ENCODE data around the gene COL27A1.
"Not testable (repeated sequence)": the region's sequence is repeated elsewhere in the genome, so short reads cannot be mapped to it uniquely, and the experiment has no call there.

COL27A1 gene

DNA sequence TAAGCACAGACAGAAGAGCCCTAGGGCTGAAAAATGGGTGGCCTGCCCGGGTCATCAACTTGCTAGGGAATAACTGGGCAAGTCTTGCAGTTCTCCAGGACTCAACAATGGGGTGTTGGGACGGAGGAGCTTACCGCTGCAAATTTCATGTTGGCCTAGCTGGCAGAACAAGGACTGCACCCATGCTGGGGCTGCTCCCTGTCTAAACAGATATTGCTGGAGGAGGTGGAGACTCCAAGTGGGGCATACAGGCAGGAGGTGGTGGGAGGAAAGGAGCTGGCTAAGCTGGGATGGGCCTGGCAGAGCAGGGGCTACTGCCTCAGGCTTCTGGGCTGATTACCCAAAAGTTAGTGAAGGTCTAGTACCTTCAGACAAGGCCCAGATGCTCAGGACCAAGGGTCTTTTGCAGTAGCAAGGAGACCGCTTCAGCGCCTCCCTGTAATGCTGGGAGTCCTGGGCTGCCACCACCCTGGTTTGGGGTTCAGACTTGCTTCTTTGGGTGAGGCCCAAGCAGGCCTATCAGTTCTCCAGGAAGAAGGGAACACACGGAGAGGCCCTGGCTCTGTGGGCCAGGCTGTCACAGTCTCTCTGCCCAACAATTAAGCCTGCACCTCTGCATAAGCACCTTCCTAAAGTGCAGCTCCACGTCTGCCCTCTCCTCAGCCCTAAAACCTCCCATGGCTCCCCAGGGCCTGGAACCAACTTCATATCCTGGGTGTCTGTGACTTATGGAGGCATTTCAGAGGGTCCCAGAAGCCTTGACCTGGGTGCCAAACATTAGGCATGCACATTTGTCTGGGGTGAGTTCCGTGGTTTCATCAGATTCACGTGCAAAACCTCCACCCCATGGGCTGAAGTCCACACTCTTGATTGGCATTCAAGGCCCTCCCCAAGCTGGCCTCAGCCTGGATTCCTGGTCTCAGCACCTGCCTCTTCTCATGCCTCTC lies 32.0 kb upstream of the COL27A1 start:
- no peak for DNase-seq

DNA sequence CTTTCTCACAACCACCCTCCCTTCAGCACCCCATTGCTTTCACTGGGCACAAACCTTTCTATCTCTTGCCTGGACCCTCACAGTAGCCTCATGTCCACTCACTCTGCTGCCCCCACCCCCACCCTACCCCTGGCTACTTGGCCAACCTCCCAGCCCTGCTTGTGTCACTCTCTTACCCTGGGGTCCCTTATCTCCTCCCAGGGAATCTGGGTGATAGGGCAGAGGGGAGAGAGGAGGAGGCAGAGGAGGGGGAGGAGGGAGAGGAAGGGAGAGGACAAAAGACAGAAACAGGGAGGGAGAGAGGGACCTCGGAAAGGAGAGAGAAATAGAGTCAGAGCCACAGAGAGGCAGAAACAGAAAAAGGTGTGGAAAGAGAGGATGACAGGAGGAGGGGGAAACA lies 31.2 kb upstream of the COL27A1 start:
- DNase-seq: no peak

DNA sequence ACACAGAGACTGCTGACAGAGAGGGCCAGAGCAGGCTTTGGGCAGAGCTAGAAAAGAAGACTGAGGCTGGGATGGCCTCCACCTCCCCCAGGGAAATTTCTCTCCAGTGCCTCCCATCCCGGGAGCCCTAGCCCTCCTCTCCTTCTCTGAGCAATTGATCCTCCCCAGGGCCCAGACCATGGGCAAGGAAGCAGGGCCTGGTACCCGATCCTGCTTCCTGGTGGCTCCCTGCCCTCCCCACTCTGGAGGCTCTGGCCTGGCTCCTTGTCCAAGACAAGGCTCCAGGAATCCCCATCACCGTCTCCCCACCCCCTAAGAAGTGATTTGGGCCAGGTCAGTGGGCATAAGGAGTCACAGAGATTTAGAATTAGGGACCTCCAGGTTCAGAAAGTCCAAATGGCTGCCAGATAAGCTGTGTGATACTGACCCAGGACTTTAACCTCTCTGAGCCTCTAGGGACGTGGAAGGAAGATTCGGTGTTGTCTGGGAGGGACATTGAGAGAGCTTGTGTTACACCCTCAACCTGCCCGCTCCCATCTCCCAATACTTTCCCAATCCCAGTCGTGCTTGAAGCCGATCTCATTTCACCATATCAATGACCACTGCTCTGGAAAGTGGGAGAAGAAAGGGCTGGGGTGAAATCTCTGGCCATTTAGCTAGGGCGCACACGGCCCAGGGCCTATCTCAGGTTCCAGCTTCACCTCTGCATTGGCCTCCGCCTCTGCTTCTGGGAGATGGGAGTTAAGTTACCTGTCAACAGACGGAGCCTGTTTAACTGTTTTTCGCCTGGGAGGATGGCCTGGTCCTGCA lies 30.5 kb upstream of the COL27A1 start:
- no peak for DNase-seq

DNA sequence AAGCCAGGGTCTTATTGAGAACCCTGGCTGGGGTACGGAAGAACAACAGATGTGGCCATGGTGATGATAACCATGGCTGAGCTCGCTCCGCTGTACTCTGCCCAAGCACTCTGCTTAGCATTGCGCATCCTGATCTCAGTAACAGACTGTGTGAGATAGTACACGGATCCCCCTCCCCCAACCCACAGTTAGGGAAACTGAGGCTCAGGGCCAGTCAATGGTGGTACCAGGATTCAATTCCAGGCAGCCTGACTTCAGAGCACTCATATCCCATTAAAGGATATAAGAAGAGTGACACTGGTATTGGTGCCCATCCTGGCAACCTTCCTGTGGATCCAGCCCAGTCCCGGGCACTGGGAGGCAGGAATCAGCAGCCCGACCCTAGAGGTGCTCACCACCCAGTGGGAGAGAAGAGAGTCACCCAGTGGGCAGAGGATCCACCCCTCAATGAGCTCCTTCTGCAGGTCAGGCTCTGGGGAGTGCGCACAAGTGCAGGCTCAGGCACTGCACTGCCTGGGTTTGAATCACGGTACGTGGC lies 29.8 kb upstream of the COL27A1 start:
- DNase-seq: no peak

DNA sequence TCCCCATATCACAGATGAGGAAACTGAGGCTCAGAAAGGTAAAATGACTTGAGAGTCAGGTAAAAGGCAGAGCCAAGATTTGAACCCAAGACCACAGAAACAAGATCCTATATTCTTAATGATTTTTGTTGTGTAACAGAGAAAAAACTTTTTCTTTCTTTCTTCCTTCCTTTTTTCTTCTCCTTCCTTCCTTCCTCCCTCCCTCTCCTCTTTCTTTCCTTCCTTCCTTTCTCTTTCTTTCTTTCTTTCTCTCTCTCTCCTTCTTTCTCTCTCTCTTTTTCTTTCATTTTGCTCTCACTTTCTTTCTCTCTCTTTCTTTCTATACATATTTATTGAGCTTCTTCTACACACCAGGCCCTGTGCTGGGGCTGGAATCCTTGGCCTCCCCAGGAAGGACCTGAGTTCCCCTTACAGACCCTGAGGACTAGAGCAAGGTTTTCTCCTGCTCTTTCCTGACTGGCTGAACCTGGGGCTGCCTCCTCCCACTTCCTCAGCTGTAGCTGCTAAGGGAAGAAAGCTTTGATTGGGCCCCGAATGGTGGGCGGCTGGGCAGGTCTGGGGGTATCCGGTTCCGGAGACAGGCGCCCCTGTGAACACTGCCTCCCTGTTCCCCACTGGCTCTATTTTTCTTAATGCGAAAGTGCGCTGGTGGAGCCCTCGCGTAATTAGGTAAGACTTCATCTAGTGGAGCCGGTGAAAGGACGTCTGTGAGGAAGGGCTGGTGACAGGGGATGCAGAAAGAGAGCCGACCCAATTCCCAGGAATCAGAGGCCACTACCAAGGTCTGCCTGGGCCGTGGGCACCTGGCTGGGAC lies 28.9 kb upstream of the COL27A1 start:
- DNase-seq: no peak

DNA sequence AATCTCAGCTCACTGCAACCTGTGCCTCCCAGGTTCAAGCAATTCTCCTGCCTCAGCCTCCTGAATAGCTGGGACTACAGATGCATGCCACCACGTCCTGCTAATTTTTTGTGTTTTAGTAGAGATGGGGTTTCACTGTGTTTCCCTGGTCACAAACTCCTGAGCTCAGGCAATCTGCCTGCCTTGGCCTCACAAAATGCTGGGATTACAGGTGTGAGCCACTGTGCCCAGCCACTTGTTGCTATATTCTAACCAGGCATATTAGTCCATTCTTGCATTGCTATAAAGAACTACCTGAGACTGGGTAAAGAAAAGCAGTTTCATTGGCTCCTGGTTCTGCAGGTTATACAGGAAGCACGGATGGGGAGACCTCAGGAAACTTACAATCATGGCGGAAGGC lies 26.6 kb upstream of the COL27A1 start:
- DNase-seq: not testable (repeated sequence)

DNA sequence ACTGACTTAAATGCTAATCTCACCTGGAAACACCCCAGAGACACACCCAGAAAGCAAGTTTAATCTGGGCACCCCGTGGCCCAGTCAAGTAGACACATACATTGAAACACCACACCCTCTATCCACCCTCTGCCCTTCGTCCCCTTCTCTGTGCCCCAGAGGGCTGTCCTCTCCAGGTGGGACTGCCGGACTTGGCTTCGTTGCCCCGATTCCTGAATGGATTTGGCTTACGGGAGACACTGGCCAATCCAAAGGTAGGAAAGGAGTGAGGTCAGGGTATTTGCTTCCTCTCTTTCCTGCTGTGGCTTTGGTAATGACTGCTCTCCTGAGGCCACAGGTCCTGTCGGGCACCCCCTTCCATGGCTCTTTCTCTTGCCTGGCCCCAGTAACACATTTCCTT lies 25.2 kb upstream of the COL27A1 start:
- DNase-seq: no peak

DNA sequence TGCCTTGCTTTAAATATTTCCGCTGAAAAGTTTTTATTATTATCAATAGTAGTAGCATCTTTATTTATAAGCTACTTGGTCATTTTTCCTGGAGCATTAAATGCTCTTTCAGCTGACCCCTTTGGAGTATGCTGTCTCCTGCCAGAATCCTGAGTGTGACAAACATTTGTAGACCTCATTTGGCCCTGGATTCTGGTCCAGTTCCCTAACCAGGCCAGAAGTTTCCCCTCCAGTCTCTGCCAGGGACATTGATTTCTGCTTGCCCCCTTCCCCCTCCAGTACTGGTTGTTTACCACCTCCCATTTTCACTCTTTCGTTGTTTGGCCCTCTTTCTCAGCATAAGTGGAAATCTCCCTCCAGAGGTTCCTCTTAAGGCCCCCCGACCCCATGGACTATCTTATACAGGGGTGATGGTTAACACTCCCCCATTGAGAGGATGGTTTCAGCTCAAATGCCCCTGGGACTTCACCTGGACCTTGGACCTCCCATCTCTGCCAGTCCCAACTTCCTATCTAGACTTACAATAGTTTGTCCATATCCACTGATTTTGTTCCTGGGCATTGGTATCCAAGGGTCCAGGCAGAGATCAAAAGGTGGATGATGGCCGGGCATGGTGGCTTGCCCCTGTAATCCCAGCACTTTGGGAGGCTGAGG lies 24.6 kb upstream of the COL27A1 start:
- no peak for DNase-seq

DNA sequence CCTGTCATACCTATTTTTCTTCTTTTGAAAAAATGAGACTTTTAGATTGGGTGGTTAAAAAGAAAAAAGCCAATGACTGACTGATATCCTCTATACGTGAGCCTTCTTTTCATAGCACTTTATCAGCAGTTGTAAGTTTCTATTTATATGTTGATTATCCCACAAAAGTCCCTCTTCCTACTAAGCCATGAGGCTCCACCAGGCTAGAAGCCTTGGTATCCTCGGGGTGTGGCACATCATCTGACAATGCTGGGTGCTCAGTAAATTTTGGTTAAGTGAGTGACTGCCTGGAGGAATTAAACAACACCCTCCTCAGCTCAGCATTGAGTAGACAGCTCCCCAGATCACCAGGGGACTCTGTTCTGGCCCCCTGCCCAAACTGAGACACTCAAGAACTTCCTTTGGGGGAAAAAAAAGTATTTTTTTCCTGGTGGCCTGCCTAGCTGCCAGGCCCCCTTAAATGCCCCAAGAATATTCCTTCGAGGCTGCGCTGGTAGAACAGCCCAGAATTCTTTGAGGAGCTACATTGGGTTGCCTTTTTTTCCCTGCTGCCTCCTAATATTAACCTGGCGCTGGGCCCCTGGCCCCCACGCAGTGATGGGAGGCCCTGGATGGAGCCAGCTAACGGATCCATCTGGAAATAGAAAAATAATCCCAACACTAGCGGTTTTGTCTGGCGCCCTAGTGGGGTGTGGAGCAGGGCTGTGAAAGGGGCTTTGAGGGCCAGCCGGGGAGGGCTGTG lies 23.4 kb upstream of the COL27A1 start:
- DNase-seq: no peak

DNA sequence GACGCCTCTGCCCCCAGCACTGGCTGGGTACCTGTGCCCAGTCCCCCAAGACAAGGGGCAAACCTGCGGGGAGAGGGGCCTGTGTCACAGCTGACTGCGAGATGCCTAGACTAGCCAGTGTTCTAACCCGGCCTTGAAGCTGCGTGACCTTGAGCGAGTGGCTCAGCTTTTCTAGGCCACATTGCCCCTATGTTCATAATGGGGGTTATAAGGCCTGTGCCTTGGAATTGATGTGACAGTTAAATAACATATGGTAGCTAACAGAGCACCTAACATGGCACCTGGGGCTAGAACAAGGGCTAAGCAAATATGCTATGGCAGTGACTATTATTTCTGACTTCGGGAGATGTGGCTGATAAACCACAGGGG lies 22.8 kb upstream of the COL27A1 start:
- DNase-seq: no peak

DNA sequence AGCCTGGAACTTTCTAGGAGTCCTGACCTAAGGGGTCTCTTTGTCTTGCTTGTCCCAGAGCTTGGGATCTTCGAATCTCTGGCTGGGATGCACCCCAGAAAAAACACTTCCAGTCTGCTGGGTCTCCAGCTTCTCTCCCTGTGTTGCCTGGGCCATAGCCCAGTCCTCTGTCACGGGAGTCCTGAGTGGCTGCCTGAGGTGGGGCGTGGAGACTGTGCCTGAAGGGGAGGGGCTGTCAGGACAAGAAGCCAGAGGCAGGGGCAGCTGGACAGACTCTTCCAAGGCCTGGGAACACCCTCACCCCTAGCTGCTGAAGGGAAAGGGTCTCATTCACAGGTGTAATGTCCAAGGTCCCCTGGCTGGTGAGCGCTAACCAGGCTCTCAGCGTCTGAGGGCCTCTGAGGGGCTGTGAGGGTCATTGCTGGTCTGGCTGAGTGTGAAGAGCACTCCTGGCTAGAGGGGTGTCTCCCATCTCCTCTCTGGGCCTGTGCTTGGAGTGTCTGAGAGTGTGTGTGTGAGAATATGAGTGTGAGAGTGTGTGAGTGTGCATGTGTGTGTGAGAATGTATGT lies 20.4 kb upstream of the COL27A1 start:
- DNase-seq: no peak

DNA sequence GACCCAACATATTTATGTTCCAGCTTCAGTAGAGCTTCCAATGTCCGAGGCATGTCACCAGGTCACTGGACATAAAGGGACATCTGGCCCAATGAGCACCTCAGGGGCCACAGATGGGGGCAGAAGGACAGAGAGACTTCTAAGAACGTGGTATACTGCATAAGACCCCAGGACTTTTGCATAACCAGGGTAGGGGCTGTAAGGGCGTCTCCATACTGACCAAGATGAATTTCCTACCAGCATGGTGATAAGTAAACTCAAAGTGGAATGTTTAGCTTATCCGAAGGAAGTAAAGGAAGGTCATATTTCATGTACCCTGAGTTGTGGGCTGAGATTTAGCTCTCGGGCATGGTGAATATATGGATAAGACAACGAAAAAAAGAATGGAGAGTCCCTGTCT lies 17.5 kb upstream of the COL27A1 start:
- DNase-seq: no peak

DNA sequence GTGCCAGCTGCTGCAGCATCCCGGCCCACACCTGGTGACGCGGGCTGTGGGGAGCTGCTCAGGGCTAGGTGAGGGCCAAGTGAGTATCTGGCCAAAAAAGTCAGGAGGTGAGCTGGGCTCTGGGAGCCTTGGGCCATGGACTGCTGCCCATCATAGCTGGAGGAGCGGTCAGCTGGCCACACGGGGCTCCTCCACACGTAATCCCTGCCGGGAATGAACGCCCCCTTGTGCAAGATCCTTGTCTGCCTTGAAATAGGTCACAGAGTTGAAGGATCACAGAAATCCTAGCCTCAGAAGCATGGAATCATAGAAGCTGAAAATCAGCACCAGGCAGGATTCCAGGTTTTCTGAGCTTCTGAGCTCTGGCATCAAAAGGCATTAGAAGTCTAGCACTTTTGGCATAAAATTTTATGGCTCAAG lies 16.8 kb upstream of the COL27A1 start:
- no peak for DNase-seq

DNA sequence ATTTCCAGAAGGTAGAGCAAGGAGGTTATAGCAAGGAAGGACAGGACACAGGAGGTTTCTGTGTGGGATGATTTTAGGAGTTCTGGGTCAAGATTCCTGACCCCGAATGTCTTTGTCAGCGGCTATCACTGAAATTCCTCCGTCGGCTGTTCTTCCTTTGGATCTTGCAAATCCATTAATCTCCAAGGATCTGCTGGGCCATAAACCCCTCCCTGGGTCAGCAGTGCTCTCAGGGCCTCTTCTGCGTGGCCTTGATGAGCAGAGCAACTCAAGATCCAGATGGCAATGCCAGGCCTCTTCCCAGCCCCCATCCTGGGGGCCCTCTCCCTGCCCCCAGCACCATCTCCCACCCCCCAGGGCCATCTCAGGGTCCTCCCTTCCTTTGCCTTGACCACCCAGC lies 16.3 kb upstream of the COL27A1 start:
- DNase-seq: no peak

DNA sequence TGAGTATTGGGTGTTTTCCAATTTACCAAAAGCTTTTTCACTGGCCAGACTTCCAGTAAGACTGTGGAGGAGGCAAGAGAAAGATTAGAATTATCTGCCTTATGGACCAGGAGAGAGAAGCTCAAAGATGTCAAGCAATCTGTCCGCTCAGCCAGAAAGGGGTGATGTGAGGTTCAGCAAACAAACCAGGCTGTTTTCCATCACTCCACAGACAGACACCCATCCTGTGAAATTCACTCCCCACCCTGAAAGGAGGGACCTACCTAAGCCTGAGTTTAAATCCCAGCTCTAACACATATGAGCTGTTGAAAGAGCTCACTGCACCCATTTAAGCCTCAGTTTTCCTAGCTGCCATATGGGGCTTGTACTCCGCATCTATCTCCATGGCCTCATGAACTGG lies 14.9 kb upstream of the COL27A1 start:
- no peak for DNase-seq

DNA sequence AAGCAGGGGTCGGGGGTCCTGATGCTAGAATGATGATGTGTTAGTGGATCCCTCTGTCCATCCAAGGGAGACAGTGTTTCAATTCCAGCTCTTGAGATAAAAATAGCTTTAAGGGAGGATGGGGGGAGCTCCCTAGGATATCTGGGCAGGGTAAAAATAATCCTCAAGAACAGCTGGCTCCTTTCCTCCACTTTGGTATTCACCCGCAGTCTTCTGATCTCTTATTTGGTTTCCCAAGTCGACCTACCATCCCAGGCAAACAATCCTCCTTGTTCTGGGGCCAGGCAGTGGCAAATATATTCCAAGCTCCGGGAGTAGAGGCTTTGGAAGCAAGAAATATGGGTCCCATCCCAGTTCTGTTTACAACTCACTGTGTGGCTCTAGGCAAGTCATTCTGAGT lies 14.5 kb upstream of the COL27A1 start:
- no peak for DNase-seq

DNA sequence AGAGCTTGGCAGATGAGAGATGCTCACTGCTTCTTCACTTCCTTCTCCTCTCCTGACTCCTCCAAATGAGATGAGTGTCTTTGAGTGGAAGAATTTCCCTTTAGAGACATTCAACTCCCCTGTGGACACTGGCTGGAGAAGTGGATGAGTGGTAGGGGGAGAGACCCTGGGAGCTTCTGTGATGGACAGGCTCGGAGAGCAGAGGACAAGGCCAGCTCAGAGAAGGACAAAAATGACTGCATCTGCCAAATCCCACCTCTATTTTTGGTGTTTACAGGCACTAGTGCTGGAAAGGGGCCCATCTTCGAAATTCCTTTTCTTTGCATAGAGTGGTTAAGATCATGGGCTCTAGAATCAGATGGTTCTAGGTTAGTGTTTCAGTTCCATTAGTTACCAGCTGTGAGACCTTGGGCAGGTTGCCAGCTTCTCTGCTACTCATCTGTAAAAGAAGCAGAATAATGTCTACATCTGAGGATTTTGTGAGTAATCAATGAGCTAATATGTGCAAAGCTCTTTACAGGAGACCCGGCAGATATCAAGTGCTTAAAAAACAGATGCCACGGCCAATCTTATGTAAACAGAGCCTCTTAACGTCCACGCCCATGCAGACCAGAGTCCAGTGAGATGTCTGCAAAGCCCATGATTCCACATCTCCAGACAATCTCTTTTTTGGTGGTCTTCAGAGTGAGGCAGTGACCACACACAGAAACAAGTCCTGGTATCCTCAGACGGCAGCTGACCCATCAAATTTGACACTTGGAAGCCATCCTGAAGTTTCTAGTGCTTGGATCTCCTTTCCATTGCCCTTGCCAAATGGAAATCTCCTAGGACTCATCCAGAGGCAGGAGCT lies 13.6 kb upstream of the COL27A1 start:
- DNase-seq: no peak

DNA sequence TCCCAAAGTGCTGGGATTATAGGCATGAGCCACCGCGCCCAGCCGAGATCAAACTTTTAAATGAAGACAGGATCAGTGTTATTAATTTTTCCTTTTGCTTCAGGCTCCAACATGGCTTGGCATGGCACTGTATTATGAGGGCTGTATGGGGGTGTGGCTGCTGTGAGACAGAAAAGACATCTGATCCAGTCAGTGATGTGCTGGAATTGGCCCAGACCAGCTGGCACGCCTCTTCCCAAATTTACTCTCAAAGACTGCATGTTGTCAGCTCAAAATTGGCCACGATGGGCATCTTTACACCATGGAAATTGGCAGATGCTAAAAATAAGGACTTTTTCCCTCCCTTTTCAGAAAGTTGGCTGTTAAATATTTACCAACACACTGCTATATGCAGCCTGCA lies 12.1 kb upstream of the COL27A1 start:
- no peak for DNase-seq

DNA sequence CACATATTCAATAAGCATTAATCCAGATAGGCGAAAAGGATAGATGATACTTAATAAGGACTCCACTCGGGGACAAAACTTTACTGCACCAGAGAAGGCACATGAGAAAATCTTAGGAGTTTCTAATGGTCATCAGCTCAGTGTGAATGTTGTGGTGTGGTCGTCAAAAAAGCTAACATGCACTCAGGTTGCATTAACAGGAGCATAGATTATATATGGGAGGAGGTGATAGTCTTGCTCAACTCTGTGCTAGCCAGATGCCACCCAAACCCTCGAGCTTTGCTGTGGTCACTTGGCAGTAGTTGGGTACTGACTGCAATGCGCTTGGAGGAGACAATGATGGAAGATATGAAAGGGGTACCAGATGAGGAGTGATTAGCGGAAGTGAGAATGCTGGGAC lies 8.6 kb upstream of the COL27A1 start:
- no peak for DNase-seq

DNA sequence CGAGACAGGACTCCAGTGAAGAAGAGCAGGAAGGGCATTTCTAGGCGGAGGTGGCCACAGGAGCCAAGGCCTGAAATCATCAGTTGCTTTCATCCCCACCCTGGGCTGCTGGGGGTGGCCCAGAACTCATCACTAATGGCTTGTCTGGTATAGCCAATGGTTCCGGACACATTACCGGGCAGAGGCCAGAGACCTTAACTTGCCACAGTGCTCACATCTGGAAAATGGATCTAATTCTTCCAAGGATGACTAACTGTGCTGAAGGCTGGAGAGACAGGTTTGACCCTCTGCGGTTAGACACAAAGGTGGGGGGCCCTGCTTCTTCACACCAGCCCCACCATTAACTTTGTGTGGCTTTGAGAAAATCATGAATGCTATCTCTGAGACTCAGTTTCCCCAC lies 6.2 kb upstream of the COL27A1 start:
- DNase-seq: no peak

Data from activated effector memory CD4-positive, alpha-beta T cell treated with Interleukin-2 at 50 U/mL for 16 hours (primary cell).